G401.6 (cell line): ENCODE measurements around the gene INAFM2.

Experiments
- FAIRE-seq: peaks from 2 replicates; lab custom pipeline; 2012; peaks lifted over from hg19 to GRCh38; lab: Jason Lieb, UNC

Gene INAFM2

DNA sequence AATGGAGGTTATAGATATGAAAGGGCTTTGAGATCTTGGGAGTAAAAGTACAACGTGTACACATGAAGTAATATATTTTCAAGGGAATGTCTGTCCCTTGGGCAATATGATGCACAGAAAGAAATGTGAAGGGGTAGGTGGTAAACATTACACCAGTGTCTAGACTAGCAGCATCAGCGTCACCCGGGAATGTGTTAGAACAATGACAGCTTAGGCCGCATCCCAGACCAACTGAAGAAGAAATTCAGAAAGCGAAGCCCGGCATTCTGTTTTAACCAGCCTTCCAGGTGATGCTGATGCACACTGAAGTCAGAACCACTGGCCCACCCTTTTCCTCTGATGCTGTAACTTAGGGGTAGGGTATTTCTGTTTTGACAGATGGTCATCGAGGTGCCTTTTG lies 6.3 kb downstream of the INAFM2 start:
- no peak for FAIRE-seq

DNA sequence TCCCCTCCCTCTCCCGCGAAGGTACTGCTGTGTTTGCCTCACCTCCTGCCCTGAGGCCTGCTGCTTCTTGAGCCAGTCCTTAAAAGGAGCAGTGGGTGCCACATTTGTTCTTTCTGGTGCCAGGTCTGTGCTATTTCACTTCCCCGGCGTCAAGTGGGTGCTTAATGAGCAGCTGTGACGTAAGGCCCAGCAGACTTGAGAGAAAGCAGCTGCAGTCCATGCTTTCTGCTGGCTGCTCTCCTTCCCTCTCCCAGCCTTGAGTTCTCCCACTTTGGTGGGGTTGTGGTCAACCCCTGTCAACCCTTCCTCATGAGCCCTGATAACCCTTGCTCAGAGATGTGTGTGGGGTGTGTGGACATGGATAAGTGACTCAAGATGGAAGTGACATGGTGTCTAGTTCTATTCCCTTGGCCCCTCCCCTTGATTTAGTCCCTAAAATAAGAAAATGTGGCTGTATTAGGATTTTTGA lies 6.9 kb downstream of the INAFM2 start:
- FAIRE-seq = no peak

DNA sequence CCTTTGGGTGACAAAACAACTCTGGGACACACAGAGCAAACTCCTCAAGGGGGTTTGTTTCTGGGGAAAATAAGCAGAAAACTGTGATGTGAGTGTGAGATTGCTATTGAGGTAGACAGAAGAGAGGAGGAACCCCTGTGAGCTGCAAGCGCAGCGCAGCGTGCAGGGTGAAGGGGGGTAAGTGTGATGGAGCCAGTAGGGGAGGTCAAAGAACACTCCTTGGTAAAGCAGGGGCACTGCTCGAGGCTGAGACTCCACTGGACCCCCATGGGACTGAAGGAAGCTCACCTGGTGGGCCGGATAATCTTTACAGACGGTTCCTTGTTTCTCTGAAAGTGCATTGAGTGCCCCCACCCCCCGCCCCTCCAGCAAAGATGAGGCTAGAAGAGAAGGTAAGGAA lies 7.5 kb downstream of the INAFM2 start:
- no peak for FAIRE-seq

DNA sequence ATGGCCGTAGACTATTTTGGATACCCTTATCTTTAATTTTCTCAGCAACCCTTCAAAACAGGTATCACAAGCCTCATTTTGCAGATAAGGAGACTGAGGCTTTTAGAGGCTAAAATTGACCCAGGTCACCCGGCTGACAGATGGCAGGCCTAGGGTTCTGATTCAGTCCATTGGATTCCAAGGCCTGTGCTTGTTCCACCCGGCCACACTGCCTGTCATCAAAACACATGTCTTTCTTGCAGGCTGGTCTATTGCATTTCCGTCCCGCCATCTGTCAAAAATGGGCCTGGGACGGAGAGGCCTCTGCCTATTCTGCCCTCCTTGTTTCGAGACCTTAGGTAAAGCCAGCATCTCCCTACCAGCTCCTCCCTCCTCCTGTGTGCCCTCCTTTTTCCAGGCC lies 8.1 kb downstream of the INAFM2 start:
- FAIRE-seq = no peak

DNA sequence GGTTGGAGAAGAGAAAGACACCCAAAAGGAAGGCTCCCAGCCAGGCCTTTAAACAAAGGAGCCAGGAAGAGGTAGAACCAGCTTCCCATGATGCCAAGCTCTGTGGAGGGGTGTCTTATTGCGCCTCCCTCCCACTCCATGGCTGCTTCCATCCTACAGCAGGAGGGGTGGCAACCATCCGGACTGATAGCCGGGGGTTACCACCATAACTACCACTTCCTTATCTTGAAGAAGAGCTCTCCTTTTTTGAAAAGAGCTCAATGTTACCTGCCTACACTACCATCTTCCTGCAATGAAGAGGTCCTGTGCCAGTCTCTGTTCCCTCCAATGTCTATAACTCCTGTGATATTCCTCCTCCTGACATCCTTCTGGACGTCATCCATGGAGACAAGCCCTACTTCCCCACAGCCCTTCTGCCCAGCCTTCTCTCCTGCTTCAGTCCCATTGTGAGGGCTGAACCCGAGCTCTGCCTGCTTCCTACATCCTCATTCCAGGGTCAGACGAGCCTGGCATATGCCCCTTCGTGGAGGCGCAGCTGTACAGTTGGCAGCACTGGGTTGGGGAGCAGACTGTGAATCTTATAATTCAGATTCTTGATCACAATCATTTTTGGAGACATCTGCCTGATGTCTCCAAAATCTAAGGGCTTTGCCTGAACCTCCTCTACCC lies 8.8 kb downstream of the INAFM2 start:
- FAIRE-seq = no peak

DNA sequence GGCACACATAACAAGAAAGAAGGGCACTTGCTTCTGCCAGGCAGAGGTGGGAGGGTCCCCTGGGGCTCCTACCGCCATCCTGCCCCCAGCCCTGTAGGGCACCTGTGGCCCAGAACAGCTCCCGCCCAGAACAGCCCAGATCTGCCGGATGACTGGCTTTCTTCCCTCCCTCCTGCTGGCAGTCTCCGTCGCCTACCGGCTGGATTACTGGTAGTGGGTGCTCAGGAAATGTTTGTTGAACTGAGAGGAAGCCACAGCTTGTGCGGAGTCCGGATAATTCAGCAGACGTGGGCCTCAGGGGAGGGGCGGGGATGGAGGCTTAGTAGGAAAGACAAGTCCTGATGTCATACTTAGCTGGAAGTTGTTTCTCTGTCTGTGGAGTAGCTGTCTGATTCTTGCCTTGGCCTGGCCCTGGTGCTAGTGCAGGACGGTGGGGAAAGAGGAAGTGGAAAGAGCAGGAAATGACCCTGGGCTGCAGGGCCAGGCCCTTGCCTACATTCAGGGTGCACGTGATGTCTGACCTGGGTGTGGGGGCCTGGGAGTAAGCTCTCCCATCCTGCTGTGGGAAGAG lies 10.5 kb downstream of the INAFM2 start:
- no peak for FAIRE-seq

DNA sequence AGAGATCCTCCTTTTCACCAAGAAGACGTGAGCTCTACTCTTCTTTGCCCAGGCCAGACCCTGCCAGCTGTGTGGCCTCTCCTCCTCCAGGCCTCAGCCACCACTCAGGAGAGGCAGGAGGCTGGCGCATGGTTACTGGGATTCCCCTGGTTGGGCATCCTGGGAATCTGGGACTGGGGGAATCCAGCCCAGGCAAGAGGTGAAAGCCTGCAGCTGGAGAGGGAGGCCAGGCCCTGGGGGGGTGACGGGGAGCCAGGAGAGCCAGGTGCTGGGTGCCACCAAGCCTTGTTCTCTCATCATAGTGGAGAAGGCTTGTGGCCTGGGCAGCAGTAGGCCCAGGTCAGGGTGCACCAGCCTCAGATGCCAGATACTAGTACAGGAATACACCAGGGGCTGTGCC lies 11.0 kb downstream of the INAFM2 start:
- FAIRE-seq = no peak

DNA sequence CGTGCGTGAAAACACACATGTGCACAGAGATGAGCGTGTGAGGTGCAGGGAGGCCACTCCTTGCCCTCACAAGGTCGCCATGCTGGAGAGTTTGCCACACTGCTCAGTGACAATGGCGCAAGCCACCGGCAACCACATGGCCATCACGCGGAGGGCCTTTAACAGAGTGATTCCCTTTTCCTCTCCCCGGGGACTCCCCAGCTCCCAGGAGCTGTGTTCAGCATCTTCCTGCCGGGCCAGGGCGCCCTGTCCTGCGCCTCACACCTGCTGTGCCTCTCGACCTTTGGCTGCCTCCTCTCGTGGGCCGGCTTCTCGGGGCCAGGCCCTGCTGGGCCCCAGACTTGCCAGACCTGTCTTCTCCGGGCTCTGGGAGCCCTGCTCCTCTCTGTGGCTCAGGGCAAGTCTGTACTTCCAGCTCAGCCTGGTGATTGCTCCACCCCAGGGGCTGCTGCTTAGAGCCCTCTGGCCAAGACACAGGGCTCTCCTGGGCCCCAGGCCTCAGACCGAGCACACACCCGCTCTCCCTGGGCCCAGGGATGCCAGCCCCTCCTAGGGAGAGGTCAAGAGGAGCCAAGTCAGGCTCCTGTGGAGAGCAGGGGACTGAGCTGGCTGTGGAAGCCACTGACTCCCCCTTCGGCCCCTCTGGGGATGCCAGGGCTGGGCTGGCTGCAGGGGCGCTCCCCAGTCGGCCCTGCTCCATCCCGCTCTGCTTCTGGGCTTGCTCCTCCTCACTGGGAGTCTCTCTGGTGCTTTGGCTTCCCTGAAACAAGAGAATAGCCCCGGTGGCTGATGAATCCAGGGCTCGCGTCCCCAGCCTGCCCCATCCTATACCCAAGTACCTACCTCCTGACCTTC lies 11.7 kb downstream of the INAFM2 start:
- FAIRE-seq = no peak

DNA sequence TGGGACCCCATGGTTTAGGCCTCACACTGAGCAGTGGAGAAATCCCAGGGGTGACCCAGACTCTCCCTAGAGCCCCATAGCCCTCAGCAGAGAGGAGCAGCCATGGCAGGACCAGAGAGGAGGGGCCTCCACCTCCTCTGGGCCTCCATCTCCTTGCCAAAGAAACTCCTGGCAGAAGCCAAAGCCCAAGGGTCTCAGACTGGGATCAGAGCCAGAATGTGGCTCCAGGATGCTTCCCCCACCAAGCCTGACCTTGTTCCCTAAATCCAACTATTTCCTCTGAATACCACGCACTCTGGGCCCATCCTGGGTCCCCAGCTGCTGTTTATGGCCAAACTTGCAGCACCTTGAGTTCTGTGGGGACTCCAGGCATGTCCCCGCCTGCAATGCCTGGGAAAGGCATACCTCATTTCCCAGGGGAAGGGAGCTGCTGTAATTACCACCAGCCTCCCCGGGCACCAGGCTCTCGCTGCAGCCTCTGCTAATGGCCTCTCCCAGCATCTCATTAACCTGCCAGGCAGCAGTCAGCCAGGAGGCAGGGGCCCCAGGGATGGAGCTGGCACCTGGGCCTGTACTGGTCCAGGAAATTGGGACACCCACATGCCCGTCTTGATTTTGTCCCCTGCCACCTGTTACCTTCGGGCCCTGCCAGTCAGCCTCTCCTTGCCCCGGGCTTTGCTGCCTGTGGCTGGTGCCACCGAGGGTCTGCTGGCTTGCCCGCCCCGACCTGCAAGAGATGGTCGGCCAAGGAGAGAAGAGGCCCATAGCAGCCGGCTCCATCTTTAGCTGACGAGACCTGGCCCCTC lies 12.6 kb downstream of the INAFM2 start:
- FAIRE-seq = no peak

DNA sequence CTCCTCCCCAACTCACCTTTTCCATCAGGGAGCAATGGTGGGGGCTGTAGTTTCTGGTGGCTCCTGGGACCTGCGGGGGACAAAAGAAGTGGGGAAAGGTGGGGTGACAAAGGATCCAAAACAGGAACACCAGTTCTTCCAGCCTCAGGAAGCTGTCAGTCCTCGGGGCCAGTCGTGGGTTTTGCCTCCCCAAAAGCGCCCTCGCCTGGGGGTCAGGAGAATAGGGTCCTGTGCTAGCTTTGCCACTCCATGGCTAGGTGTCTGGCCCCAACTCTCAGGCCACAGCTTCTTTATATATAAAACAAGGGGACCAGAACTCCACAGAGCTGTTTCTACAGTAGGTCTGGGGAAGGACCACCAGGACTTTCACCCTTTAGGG lies 13.2 kb downstream of the INAFM2 start:
- peak; percentile 28 for FAIRE-seq

DNA sequence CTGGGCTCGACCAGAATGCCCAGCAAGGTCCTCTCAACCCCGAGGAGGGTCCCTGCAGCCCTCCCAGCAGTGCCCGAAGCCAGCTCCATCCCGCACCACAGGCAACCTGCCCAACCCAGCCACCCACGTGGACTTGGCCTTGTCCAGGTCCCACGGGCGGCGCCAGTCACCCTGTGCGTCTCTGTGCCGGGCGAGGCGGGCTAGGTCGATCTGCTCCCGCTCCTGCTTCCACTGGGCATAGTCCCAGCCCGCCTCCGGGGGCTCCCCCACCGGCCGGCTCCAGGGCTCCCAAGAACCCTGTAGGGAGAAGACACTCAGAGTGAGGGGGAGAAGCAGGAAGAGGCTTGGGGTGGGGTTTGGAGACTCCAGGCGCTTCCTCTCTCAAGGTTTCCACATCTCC lies 14.1 kb downstream of the INAFM2 start:
- FAIRE-seq = no peak

DNA sequence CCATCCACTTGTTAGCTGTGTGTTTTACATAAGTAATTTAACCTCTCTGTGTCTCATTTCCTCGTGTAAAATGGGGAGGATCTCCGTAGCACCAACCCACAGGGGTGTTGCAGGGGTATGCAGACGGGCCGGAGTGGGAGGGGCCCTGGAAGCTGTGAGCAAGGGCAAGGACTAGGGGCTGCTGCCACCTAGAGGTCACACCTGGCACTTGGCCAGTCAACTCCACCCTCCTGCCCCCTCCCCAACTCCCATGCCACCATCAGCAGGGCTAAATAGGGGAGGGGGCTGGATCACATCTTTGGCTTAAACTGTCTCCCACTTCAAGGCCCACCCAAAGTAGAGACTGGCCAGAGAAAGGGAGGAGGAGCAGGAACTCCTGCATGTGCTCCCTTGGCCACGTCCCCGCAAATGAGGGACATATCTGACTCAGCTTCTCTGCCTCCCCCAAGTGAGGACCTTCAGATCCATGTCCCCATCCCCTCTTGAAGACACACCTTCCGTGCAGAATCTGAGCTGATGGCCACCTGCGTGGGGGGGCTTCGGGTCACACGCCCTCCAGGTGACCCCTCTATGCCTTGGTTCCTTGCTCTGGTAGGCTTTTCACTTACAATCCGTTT lies 14.7 kb downstream of the INAFM2 start:
- FAIRE-seq = peak; percentile 89

DNA sequence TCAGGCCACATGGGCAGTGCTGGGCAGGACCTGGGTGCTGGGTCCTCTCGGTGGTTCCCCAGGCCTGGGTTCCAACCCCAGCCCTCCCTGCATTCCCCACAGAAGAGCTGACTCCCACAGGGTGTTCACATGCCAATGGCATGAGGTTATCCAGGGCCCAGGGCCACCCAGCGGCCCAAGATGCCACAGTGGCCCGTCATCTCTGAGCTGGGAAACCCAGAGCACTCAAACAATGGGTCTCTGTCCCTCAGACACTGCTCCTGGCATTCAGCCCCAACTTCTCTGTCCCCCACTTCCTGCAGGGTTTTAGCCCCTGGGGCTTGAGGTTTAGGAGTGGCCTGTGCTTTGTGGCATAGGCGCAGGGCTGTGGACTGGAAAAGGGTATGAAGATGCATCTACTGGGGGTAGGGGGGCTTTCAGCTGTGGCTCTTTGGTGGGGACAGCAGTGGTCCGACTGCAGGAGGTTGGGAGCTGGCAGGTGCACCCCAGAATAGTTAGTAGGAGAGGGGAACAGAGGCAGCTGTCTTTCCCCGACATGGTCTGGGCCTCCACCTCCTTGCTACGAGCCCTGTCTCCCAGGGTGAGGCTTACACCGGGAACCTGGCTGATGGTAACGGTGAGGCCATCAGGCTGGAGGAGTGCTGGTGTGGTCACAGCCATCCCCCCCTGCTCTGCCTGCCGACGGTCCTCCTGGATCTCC lies 15.6 kb downstream of the INAFM2 start:
- FAIRE-seq = no peak

DNA sequence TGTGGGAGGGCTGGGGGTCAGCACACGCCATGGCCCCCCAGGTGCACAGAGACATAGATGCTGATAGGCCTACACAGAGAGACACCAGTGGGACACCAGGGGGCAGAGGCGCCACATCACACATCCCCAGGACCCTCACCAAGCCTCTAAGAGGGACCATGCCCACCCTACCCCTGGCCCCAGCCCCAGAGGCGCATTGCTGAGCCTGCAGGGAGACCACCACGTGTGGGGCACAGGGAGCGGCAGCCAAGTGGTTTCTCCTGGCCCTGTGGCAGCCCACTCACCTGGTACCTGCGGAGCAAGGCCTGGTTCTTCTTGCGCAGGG lies 16.1 kb downstream of the INAFM2 start:
- FAIRE-seq = no peak

DNA sequence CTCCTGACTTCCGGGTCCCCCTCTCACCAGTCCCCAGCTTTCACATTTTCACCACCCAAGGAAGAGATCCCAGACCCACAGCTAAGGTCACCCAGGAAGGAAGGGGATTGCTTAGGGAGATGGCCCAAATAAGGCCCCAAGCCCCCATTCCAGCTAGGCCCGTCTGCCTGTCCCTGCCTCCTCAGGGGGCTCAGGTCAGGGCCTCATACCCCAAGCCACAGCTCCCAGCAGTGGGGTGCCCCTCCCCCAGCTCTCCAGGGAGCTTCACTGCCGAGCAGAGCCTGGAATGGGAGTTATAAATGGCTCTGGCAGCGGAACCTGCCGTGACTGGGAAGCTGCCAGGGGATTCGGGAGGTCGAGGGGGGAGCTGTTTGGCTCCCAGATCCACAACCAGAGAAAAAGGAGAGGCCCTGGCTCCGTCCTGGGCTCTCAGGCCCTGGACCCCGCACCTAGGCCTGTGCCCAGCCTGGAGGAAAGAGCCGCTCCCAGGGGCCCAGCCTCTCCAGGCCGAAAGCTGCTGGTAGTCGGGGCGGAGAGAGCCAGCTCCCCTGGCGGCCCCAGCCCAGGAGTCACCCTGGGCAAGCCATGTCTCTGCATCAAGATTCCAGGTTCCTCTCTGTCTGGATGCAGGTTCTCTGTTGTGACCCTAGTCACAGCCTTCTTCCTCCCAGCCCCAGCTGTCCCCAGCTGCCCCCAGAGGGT lies 16.7 kb downstream of the INAFM2 start:
- no peak for FAIRE-seq

DNA sequence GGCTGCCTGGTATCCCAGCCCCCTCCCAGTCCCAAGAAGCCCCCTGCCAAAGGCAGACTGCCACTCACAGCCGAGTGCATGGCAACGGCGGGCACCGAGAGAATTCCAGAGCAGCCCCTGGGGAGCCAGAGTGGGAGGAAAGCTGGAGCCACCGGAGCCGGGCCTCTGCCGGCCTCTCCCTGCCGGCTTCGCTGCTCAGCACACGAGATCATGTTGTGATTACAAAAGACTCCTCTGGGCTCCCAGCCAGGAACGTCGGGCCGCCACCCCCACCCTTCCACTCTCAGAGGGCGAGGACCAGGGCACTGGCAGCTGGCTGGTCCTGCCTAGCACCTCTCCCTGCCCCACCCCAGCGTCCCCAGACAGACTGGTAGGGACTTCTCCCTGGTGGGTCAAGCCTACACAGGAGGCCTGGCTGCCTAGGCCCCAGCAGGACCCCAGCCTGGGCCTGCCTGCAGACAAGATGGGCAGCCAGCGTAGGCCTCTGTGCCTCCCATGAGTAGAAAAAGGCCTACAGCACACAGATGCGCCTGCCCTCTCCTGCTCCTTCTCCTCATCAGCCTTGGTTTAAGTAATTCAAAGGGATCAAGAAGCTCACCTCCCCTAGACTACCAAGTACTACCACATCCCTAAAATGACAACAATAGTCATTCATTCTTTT lies 17.4 kb downstream of the INAFM2 start, which contains the start of gene CCDC9B:
TSS of gene CCDC9B (minus strand) at position 200 of the 661 bp plus-strand sequence. CDS start at position 80, 120 bp downstream.
- no peak for FAIRE-seq

DNA sequence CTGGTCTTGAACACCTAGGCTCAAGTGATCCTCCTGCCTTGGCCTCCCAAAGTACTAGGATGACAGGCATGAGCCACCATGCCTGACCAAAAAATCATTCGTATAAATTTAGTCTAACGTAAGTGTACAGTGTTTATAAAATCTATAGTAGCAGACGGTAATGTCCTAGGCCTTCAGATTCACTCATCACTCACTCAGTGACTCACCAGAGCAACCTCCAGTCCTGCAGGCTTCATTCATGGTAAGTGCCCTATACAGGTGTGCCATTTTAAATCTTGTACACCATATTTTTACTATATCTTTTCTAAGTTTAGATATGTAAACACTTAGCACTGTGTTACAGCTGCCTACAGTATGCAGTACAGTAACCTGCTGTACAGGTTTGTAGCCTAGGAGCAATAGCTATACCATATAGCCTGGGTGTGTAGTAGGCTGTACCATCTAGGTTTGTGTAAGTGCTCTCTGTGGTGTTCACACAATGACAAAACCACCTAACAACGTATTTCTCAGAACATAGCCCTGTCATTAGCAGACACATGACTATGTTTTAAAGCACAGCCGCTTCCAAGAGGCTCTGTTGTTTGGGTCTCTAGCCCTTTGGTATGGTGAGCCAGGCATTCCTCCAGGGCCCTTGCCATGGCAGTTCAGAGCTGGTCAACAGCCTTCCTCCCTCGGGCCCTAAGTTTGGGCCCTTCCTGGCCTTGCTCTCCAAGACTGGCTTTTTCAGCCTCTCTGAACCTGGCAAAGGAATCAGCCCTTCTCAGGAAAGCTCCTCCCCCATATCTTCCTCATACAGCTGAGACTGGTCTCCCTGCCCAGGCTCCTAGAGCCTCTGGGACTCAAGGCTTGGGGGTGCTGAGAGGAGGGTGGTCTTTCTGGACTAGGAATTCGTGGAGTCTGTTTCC lies 19.2 kb downstream of the INAFM2 start:
- no peak for FAIRE-seq

DNA sequence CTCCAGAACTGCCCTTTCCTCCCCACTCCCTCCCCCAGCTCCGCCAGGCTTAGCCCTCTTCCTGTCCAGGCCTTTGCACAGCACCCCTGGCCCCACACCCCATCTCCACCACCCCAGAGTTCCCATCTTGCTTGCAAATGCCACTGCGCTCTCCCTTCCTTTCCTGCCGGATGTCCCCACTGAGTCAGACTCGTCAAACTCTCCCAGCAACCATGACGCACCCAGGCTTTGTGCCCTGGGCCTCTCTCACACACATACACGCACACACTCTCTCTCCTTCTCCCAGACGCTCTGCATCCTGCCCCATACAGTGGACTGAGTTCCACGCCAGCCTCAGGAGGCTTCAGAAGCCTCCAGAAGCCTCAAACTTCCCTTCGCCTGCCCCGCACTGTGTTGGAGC lies 20.0 kb downstream of the INAFM2 start:
- FAIRE-seq = no peak

DNA sequence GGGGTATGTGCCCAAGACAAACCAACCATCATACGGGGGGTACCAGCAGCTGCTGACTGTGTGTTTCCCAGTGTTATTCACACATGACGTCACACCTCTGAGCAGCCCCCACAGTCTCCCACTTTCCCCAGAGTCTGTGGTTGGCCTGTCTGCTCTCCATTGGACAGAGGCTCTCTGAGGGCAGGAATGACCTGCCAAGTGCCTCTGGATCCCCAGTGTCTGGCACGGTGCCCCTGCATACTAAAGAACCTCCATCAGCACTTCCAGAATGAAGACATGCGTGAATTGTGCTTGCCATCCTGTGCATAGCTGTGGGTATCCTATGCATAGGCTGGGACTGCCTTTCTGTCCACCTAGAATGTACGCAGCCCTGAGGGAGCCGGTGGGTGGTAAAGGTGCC lies 20.7 kb downstream of the INAFM2 start:
- FAIRE-seq = no peak
